Smooth muscle cell (in vitro differentiated cells): ENCODE results near the gene GSK3A. TPM values are rescaled to one million over a fixed set of nuclear protein-coding genes. Genes with fewer than 3 reads are reported as not detected.
A peak's percentile ranks its signal among the peaks of the same experiment; 100 is the strongest.

Experiments used
- DNase-seq: peaks from one replicate; lab custom pipeline; 2025; ENCODE audit not compliant: unreplicated experiment; lab: John Stamatoyannopoulos, UW
- H2AFZ ChIP-seq: fragments of 200-600 bp; sonication (generic); 2 replicates; pipeline ENCODE4 v1.6.0; 2016; ENCODE audit warnings: antibody characterized with exemption, low read depth, mild to moderate bottlenecking
- H3F3A ChIP-seq: fragments of 200-600 bp; sonication (generic); 2 replicates; pipeline ENCODE4 v1.6.0; 2017; ENCODE audit warnings: antibody characterized with exemption, low read depth
- H3K27ac ChIP-seq: fragments of 200-600 bp; sonication (generic); 2 replicates; pipeline ENCODE4 v1.5.1; 2016; ENCODE audit warnings: low read depth, mild to moderate bottlenecking
- H3K27me3 ChIP-seq: fragments of 200-600 bp; sonication (generic); 2 replicates; pipeline ENCODE4 v1.6.1; 2016; ENCODE audit warnings: low read depth, mild to moderate bottlenecking
- H3K36me3 ChIP-seq: fragments of 200-600 bp; sonication (generic); 2 replicates; pipeline ENCODE4 v1.5.1; 2016; ENCODE audit warnings: low read depth
- H3K4me1 ChIP-seq: fragments of 200-600 bp; sonication (generic); 2 replicates; pipeline ENCODE4 v1.5.1; 2016; ENCODE audit warnings: low read depth
- H3K4me2 ChIP-seq: fragments of 200-600 bp; sonication (generic); 2 replicates; pipeline ENCODE4 v1.6.0; 2016; ENCODE audit warnings: mild to moderate bottlenecking
- H3K4me3 ChIP-seq: fragments of 200-600 bp; sonication (generic); 2 replicates; pipeline ENCODE4 v1.5.1; 2016; ENCODE audit warnings: mild to moderate bottlenecking
- H3K79me2 ChIP-seq: fragments of 200-600 bp; sonication (generic); 2 replicates; pipeline ENCODE4 v1.6.0; 2016; ENCODE audit warnings: low read depth, mild to moderate bottlenecking
- H3K9ac ChIP-seq: fragments of 200-600 bp; sonication (generic); 2 replicates; pipeline ENCODE4 v1.6.0; 2016; ENCODE audit warnings: low read depth
- H3K9me3 ChIP-seq: fragments of 200-600 bp; sonication (generic); replicated peaks from 2 replicates; pipeline ENCODE4 v1.5.1; 2016; ENCODE audit warnings: low read depth
- H4K20me1 ChIP-seq: fragments of 200-600 bp; sonication (generic); 2 replicates; pipeline ENCODE4 v1.6.0; 2016; ENCODE audit warnings: low read depth
- WGBS: methylation state at CpG from one replicate; pipeline ENCODE4 v1.1.7; 2016; ENCODE audit warnings: low lambda C conversion rate; 5-methylcytosine and 5-hydroxymethylcytosine counted together
- polyA plus RNA-seq: library from polyadenylated mRNA; unstranded; fragments of >200 nt; fragmentation: Nextera tagmentation; extraction: Ambion mirVana; gene quantifications from 2 replicates; pipeline ENCODE4 v1.2.1, GENCODE V29; 2016
- total RNA-seq: library from RNA; depleted of rRNA; stranded (reverse); fragments of >200 nt; gene quantifications from 2 replicates; pipeline ENCODE4 v1.2.3, GENCODE V29; 2014
- TF ChIP-seq, protein P1 (sequence below): fragments of 200-600 bp; sonication (generic); IDR thresholded peaks from 2 replicates; pipeline ENCODE4 v1.5.1; 2017; ENCODE audit warnings: borderline replicate concordance, mild to moderate bottlenecking, antibody characterized with exemption; ENCODE audit not compliant: insufficient read depth, poor library complexity, severe bottlenecking

The GSK3A gene
- total and polyA plus RNA-seq, 2 experiments from 2014 or later = 27.4 to 39.0 TPM

DNA sequence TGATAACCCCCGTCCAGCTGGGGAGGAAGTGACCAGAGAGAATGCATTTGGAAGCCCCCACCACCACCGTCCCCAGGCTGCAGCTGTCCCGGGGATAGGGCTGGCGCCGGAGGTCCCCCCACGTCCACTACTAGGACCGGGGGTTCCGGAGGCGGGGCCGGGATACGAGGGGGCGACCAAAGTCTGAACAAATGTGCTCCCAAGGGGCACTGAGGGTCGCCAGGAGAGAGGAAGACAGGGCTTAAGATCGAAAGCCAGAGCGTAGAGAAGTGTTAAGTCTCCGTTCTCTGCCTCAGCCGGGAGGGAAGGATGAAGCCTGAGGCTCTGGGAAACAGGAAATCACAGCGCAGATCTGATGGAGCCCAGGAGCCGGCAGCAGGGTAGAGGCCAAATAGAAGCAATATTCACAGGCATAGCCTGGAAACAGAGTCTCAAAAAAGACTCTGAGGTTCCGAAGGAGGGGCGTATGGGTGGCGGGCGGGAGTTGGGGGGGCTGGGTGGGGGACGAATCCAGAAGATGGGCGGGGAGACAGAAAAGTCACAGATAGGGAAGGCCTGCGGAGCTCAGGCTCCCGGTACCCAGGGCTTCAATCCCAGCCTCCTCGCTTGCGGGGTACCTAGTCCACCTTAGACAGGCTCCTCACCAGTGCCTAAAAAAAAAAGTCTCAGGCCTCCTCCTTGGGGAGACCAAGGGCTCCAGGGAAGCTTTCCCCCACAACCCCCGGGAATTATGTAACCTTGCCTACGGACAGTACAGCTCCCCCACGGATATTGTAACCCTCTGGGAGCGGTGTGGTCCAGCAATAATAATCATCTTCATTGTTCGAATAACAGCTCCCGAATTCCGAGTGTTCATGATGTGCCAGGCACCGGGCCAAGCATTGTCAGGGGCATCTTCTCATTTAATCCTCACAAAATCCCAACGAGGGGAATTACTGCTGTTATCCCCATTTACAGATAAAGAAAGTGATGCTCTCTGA lies 13.7 kb upstream of the GSK3A start:
- H3K36me3 ChIP-seq = no peaks in the 10 kb centered on the region
- peaks cover 25% of the 10 kb centered on the region for H4K20me1 ChIP-seq
- peak overlapping the region; percentile 59 for H3K9ac ChIP-seq
- TF ChIP-seq, protein P1, sequence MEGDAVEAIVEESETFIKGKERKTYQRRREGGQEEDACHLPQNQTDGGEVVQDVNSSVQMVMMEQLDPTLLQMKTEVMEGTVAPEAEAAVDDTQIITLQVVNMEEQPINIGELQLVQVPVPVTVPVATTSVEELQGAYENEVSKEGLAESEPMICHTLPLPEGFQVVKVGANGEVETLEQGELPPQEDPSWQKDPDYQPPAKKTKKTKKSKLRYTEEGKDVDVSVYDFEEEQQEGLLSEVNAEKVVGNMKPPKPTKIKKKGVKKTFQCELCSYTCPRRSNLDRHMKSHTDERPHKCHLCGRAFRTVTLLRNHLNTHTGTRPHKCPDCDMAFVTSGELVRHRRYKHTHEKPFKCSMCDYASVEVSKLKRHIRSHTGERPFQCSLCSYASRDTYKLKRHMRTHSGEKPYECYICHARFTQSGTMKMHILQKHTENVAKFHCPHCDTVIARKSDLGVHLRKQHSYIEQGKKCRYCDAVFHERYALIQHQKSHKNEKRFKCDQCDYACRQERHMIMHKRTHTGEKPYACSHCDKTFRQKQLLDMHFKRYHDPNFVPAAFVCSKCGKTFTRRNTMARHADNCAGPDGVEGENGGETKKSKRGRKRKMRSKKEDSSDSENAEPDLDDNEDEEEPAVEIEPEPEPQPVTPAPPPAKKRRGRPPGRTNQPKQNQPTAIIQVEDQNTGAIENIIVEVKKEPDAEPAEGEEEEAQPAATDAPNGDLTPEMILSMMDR = no peak
- peak overlapping the region; percentile 97 for H3K27ac ChIP-seq
- 12% methylated on average over 38 of the region's 38 CpGs for WGBS
- H2AFZ ChIP-seq = peak overlapping the region; percentile 97
- peak overlapping the region; percentile 98 for H3K4me3 ChIP-seq
- peaks cover 5% of the 10 kb centered on the region for H3F3A ChIP-seq
- no peak for DNase-seq
- H3K79me2 ChIP-seq = peaks cover 39% of the 10 kb centered on the region
- no peaks in the 10 kb centered on the region for H3K27me3 ChIP-seq
- H3K9me3 ChIP-seq = no peaks in the 10 kb centered on the region
- H3K4me1 ChIP-seq = peaks cover 23% of the 10 kb centered on the region
- H3K4me2 ChIP-seq = peak overlapping the region; percentile 100

GRCh38 chr19:42254850-42255765 lies 12.7 kb upstream of the GSK3A start, which contains the start of gene ERF:
Gene ERF (minus strand): TSS chr19:42255128. CDS start chr19:42254999, 129 bp downstream.
- WGBS = 2% methylated on average over 9 of the region's 75 CpGs
- no peaks in the 10 kb centered on the region for H3K27me3 ChIP-seq

DNA sequence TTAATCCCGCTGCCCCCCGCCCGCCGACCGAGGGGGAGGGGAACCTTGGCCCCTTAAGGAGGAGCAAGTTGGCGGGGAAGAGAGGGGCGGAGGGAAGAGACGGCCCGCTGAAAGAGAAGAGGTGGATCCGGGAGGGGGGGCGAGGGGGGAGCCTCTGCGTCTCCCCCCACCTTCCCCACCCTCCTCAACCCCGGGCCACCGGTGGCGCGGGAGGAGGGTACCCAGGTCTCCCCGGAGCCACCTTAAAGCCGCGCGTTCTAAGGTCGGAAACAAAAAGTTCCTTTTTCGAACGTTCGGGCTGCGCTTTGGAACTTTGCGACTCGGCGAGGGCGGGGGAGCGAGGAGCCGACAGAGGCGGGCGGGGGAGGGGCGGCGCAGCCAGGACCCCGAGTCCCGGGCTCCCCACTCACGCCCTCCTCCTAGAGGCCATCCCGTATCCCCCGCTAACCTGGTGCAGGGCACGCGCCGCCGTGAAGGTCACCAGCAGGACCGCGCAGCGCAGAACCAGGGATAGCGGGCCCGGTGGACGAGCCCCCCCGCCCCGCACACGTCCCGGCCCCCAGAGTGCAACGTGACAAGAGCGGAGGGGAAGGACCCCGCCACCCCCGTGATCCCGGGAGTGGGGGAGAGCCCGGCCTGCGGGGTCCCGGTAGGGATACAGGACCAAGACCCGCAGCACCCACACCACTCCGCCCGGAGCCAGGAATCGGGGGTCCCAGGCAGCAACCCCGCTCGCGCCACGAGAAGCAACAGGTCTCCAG lies 11.9 kb upstream of the GSK3A start:
- no peak overlapping the region for H2AFZ ChIP-seq
- peaks cover 55% of the 10 kb centered on the region for H3K79me2 ChIP-seq
- H3K27ac ChIP-seq = peak overlapping the region; percentile 97
- no peaks in the 10 kb centered on the region for H3K9me3 ChIP-seq
- H3F3A ChIP-seq = peaks cover 5% of the 10 kb centered on the region
- TF ChIP-seq, protein P1 = no peak
- peak overlapping the region; percentile 98 for H3K9ac ChIP-seq
- peaks cover 23% of the 10 kb centered on the region for H3K4me1 ChIP-seq
- H3K4me2 ChIP-seq = peak overlapping the region; percentile 100
- peaks cover 43% of the 10 kb centered on the region for H4K20me1 ChIP-seq
- 2% methylated on average over 51 of the region's 70 CpGs for WGBS
- H3K4me3 ChIP-seq = peak overlapping the region; percentile 98
- no peaks in the 10 kb centered on the region for H3K27me3 ChIP-seq
- H3K36me3 ChIP-seq = no peaks in the 10 kb centered on the region
- peak; percentile 55 for DNase-seq

More at GRCh38 chr19:42254850-42255765, 12.7 kb upstream of the GSK3A start, which contains the start of gene ERF:
- H3K9ac ChIP-seq = peak within 1 kb of the TSS; percentile 98
- H4K20me1 ChIP-seq = peaks cover 35% of the 10 kb centered on the region
- H3K4me2 ChIP-seq = peak within 1 kb of the TSS; percentile 100
- H3K4me1 ChIP-seq = peaks cover 23% of the 10 kb centered on the region
- H3K36me3 ChIP-seq = no peaks in the 10 kb centered on the region
- no peaks in the 10 kb centered on the region for H3K9me3 ChIP-seq
- H2AFZ ChIP-seq = peak within 1 kb of the TSS; percentile 97
- peak within 1 kb of the TSS; percentile 97 for H3K27ac ChIP-seq
- TF ChIP-seq, protein P1 = no peak
- peak; percentile 87 for DNase-seq
- peak within 1 kb of the TSS; percentile 98 for H3K4me3 ChIP-seq
- H3K79me2 ChIP-seq = peaks cover 48% of the 10 kb centered on the region
- H3F3A ChIP-seq = peaks cover 5% of the 10 kb centered on the region
